Brain microvascular endothelial cell (primary cell): ENCODE measurements around the gene DEFB131B.
"Not testable (repeated sequence)": the region's sequence is repeated elsewhere in the genome, so short reads cannot be mapped to it uniquely, and the experiment has no call there.

Experiments
- DNase-seq: peaks from one replicate; pipeline ENCODE4 v3.0.0-alpha.2; 2020
- H3K27ac ChIP-seq: fragments of 250-450 bp; sonication (Bioruptor Pico); 2 replicates; pipeline ENCODE4 v1.5.1; 2020; ENCODE audit warnings: mild to moderate bottlenecking, moderate library complexity
- H3K27me3 ChIP-seq: fragments of 250-450 bp; sonication (Bioruptor Pico); replicated peaks from 2 replicates; pipeline ENCODE4 v1.5.1; 2020; ENCODE audit warnings: mild to moderate bottlenecking
- H3K36me3 ChIP-seq: fragments of 250-450 bp; sonication (Bioruptor Pico); replicated peaks from 2 replicates; pipeline ENCODE4 v1.5.1; 2020; ENCODE audit warnings: mild to moderate bottlenecking
- H3K4me3 ChIP-seq: 2 replicates; pipeline ENCODE4 v1.5.1; 2011; ENCODE audit warnings: low read depth, mild to moderate bottlenecking, control low read depth, low read length, moderate library complexity
- in situ Hi-C: cut with HindIII; loops from 2 replicates; pipeline ENCODE4 v1.10.0; 2017; ENCODE audit warnings: low sequenced_read_pairs, low pct_ligation_motif_present
- TF ChIP-seq, protein P1 (sequence below): IDR thresholded peaks from 2 replicates; pipeline ENCODE4 v1.5.1; 2011; ENCODE audit warnings: low read depth, mild to moderate bottlenecking, moderate library complexity, low read length, control low read depth, inconsistent platforms; ENCODE audit errors: missing control alignments

DEFB131B gene, protein sequence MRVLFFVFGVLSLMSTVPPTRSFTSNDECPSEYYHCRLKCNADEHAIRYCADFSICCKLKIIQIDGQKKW

DNA sequence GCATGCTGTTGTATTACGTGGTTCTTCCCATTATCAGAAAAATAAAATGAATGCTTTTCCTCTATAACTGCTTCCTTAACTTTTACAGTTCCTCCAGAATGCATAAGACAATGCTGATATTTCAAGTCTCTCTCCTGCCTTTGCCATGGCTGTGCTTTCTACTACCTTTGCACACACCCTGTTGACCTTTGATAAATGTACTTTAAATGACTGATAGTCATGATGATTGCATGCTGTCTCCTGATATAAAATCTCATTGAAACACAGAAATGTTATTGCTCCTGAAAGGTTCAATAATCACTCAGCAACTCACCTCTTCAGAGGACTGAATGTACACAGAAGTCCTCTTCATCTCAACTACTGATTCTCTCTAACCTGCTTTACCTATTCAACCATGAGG lies at the start of gene DEFB131B:
DEFB131B (plus strand) TSS at position 395 of the 400 bp plus-strand sequence; CDS start at position 395, 0 bp downstream.
- DNase-seq, H3K36me3 ChIP-seq, in situ Hi-C loops, H3K4me3 ChIP-seq, H3K27me3 ChIP-seq, H3K27ac ChIP-seq: not testable (repeated sequence)

DNA sequence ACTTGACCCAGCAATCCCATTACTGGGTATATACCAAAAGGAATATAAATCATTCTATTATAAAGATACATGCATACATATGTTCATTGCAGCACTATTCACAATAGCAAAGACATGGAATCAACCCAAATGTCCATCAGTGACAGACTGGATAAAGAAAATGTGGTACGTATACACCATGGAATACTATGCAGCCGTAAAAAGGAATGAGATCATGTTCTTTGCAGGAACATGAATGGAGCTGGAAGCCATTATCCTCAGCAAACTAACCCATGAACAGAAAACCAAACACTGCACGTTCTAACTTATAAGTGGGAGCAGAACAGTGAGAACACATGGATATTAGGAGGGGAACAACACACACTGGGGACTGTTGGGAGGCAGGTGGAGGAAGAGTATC lies 49.0 kb upstream of the DEFB131B start:
- in situ Hi-C loops, H3K27me3 ChIP-seq, H3K27ac ChIP-seq, H3K4me3 ChIP-seq, H3K36me3 ChIP-seq, DNase-seq: not testable (repeated sequence)

DNA sequence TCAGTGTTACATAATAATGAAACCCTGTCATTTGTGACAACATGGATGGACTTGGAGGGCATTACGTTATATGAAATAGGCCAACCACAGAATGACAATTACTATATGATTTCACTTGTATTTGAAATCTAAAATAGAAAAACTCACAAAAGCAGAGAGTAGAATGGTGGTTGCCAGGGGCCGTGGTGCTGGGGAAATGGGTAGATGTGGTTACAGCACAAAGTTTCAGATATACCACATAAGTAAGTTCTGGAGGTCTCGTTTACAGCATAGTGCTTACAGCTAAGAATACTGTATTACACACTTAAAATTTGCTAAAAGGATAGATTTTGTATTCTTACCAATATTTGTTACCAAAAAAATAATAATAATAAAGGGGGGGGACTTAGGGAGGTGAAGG lies 48.6 kb upstream of the DEFB131B start:
- H3K4me3 ChIP-seq, in situ Hi-C loops, DNase-seq, H3K27ac ChIP-seq, H3K36me3 ChIP-seq, H3K27me3 ChIP-seq: not testable (repeated sequence)

DNA sequence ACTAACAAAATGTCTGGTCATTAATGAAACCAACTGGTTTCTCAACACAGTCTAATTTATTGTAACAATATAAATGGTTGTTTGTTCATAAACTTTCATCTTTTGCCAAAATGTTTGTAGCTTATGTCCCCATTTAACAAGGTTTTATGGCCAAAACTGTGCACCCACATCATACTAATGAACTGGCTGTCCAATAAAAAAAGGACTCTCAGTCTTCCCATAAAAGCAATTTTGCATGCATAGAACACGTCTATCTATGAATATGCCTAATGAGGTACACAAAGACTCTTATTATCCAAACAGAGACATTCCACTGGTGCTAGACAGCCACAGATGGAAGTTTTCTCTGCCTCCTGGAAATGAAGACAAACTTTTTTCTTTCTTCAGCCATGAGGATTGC lies 45.4 kb upstream of the DEFB131B start, which contains the start of gene DEFB108B:
DEFB108B (plus strand) TSS at position 390 of the 400 bp plus-strand sequence; CDS start at position 390, 0 bp downstream.
- DNase-seq, in situ Hi-C loops, H3K27me3 ChIP-seq, H3K4me3 ChIP-seq, H3K36me3 ChIP-seq, H3K27ac ChIP-seq: not testable (repeated sequence)

DNA sequence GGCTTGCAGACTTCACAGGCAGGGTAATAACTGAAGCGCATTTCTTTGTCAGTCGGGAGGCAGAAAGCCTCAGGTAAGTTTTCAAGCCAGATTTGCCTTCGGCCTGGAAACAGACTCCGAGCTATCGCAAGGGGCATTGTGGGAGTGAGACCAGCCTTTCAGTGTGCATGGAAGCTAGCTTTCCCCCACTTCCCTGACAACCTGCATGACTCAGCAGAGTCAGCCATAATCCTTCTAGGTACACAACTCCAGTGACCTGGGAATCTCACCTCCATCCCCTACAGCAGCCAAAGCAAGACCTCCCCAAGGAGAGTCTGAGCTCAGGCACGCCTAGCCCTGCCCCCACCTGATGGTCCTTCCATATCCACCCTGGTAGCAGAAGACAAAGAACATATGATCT lies 35.5 kb upstream of the DEFB131B start:
- in situ Hi-C loops, DNase-seq, H3K36me3 ChIP-seq, H3K27ac ChIP-seq, H3K4me3 ChIP-seq, H3K27me3 ChIP-seq: not testable (repeated sequence)

DNA sequence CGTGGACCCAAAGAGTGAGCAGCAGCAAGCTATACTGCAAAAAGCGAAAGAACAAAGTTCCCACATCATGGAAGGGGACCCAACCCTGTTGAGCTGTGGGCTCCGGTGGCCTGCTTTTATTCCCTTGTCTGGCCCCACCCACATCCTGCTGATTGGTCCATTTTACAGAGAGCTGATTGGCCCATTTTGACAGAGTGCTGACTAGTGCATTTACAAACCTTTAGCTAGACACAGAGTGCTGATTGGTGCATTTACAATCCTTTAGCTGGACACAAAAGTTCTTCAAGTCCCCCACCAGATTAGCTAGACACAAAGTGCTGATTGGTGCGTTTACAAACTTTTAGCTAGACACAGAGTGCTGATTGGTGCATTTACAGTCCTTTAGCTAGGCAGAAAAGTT lies 34.9 kb upstream of the DEFB131B start:
- H3K4me3 ChIP-seq, H3K36me3 ChIP-seq, H3K27me3 ChIP-seq, DNase-seq, in situ Hi-C loops, H3K27ac ChIP-seq: not testable (repeated sequence)

DNA sequence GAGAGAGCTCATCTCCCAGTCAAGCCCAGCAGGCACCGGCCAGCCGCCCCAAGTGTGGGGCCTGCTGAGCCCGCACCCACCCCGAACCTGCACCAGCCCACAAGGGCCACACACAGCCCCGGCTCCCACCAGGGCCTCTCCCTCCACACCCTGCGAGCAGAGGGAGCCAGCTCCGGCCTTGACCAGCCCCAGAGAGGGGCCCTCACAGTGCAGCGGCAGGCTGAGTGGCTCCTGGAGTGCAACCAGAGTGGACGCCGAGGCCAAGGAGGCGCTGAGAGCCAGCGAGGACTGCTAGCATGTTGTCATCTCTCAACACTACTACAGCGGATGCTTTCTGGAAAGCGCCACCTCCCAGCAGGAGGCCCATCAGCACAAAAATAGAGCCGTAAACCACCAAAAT lies 34.4 kb upstream of the DEFB131B start:
- H3K36me3 ChIP-seq, result no peaks in the 10 kb centered on the region
- no peak for DNase-seq
- in situ Hi-C loops, result no loop called here
- no peak overlapping the region for H3K27ac ChIP-seq
- TF ChIP-seq, protein P1, sequence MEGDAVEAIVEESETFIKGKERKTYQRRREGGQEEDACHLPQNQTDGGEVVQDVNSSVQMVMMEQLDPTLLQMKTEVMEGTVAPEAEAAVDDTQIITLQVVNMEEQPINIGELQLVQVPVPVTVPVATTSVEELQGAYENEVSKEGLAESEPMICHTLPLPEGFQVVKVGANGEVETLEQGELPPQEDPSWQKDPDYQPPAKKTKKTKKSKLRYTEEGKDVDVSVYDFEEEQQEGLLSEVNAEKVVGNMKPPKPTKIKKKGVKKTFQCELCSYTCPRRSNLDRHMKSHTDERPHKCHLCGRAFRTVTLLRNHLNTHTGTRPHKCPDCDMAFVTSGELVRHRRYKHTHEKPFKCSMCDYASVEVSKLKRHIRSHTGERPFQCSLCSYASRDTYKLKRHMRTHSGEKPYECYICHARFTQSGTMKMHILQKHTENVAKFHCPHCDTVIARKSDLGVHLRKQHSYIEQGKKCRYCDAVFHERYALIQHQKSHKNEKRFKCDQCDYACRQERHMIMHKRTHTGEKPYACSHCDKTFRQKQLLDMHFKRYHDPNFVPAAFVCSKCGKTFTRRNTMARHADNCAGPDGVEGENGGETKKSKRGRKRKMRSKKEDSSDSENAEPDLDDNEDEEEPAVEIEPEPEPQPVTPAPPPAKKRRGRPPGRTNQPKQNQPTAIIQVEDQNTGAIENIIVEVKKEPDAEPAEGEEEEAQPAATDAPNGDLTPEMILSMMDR, result no peak
- no peak overlapping the region for H3K4me3 ChIP-seq
- no peaks in the 10 kb centered on the region for H3K27me3 ChIP-seq

DNA sequence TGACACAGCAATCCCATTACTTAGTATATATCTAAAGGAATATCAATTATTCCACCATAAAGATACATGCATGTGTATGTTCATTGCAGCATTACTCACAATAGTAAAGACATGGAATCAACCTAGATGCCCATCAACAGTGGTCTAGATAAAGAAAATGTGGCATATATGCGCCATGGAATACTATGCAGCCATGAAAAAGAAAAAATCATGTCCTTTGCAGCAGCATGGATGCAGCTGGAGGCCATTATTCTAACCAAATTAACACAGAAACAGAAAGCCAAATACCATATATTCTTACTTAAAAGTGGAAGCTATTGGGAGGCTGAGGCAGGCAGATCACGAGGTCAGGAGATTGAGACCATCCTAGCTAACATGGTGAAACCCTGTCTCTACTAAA lies 24.4 kb upstream of the DEFB131B start:
- H3K36me3 ChIP-seq, in situ Hi-C loops, DNase-seq, H3K27ac ChIP-seq, H3K27me3 ChIP-seq, H3K4me3 ChIP-seq: not testable (repeated sequence)

DNA sequence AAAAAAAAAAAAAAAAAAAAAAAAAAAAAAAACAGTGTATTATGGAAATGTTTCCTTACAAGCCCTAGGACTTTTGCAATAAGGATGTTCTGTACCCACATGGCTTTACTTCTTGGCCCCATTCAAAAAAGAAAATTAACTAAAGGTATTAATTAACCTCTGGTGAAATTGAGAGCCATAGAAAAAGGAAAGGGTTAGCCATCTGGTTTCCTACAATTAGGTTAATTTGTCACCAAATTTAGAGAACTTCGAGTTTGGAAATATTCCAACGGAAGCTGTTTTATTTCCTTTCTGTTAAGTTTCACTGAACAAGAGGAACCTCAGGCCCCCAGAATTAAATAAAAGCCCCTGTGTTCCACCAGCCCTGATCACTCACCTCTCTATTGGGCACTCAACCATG lies 22.4 kb upstream of the DEFB131B start:
- H3K4me3 ChIP-seq, DNase-seq, H3K27ac ChIP-seq, H3K27me3 ChIP-seq, H3K36me3 ChIP-seq, in situ Hi-C loops: not testable (repeated sequence)

DNA sequence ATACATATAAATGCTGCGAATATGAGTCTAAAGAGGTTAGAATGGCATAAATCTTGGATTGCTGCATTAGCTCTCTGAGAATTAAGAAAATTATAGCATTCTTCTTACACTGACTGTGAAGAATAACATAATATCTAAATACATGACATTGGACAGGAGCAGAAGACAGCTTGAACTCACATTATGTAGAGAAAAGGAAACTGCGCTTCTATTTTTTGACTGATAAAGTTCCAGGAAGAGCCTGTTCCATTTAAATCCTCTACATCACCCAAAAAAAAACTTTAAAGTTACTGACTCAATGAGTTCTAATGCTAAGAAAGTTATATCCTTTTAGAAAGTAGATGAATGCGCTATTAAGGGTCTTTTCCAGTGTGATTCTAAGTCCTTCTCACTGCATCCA lies 17.4 kb upstream of the DEFB131B start:
- H3K27me3 ChIP-seq, DNase-seq, H3K27ac ChIP-seq, H3K36me3 ChIP-seq, H3K4me3 ChIP-seq, in situ Hi-C loops: not testable (repeated sequence)
